ENCODE data around the gene SHISAL2A.
"Not testable (repeated sequence)": the region's sequence is repeated elsewhere in the genome, so short reads cannot be mapped to it uniquely, and the experiment has no call there.

Gene SHISAL2A

DNA sequence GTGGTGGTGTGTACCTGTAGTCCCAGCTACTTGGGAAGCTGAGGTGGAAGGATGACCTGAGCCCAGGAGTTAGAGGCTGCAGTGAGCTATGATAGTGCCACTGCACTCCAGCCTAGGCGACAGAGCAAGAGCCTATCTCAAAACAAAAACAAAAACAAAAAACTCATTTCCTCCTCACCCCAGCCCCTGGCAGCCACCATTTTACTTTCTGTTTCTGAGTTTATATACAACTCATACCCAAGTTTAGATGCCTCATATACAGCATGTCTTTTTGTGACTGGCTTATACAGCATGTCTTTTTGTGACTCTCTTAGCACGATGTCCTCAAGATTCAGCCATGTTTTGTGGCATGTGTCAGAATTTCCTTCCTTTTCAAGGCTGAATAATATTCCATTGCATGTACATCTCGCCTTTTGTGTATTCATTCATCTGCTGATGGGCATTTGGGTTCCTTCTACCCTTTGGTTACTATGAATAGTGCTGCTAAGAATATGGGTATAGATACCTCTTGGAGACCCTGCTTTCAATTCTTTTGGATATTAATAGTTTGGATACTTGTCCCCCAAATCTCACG, 50.5 kb downstream of the SHISAL2A start:
- peak overlapping the region; percentile 30 for H3K27ac Mint-ChIP-seq
- peaks cover 20% of the 10 kb centered on the region for H3K4me1 Mint-ChIP-seq
- no peaks in the 10 kb centered on the region for H3K27me3 Mint-ChIP-seq
- no peaks in the 10 kb centered on the region for H3K9me3 Mint-ChIP-seq
- H3K36me3 Mint-ChIP-seq = peaks cover 7% of the 10 kb centered on the region
- H3K4me3 Mint-ChIP-seq = no peak overlapping the region

DNA sequence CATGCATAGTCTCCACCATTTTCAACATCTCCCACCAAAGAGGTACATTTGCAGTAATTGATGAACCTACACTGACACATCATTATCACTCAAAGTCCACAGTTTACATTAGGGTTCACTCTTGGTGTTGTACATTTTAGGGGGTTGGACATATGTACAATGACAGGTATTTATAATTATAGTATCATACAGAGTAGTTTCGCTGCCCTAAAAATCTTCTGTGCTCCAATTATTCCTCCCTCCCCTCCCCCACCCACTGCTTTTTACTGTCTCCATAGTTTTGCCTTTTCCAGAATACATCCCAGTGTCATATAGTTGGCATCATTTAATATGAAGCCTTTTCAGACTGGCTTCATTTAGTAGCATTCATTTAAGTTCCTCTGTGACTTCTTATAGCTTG, 51.6 kb downstream of the SHISAL2A start:
- Mint-ChIP-seq H3K27ac (no peak overlapping the region), H3K36me3 (peaks cover 7% of the 10 kb centered on the region)

DNA sequence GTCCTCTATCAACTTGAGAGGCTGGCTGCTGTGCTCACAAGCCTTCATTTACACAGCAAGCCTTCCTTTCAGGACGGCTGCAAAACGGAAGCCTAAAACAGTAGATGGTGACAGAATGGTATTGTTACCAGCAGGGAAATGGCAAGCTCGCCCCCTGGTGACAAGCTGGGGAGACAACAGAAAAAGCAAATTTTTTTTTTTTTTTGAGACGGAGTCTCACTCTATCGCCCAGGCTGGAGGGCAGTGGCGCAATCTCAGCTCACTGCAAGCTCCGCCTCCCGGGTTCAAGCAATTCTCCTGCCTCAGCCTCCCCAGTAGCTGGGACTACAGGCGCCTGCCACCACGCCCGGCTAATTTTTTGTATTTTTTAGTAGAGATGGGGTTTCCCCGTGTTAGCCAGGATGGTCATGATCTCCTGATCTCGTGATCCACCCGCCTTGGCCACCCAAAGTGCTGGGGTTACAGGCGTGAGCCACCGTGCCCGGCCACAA, 53.3 kb downstream of the SHISAL2A start:
- not testable (repeated sequence) for H3K27me3 Mint-ChIP-seq, H3K36me3 Mint-ChIP-seq, H3K4me3 Mint-ChIP-seq, H3K9me3 Mint-ChIP-seq
- Mint-ChIP-seq H3K27ac (peak overlapping the region; percentile 18), H3K4me1 (peaks cover 20% of the 10 kb centered on the region)

More for the DNA sequence above, 51.6 kb downstream of the SHISAL2A start:
- H3K4me3 Mint-ChIP-seq = no peak overlapping the region
- no peaks in the 10 kb centered on the region for H3K27me3 Mint-ChIP-seq
- no peaks in the 10 kb centered on the region for H3K9me3 Mint-ChIP-seq
- H3K4me1 Mint-ChIP-seq = peaks cover 20% of the 10 kb centered on the region

DNA sequence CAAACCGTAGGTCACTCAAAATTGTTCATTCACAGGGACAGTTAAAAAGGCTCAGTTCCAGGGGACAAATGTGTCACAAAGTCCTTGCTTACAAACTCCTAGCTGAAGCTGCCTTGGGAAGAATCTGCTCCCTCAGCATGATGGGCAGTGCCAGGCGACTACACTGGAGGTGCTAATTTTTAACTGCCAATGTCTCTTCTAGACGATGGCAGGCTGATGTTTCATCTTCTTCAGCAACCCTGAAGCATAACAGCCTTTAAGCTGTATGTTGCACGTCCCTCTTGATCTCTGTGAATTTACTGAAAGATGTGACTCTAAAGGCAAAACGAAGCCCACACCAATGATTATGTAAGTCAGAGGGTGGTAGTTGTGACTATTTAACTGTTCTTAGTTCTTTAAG, 53.9 kb downstream of the SHISAL2A start:
- H3K9me3 Mint-ChIP-seq = no peaks in the 10 kb centered on the region
- H3K27ac Mint-ChIP-seq = no peak overlapping the region
- no peaks in the 10 kb centered on the region for H3K27me3 Mint-ChIP-seq
- peaks cover 20% of the 10 kb centered on the region for H3K4me1 Mint-ChIP-seq
- H3K36me3 Mint-ChIP-seq = peaks cover 9% of the 10 kb centered on the region
- H3K4me3 Mint-ChIP-seq = no peak overlapping the region

DNA sequence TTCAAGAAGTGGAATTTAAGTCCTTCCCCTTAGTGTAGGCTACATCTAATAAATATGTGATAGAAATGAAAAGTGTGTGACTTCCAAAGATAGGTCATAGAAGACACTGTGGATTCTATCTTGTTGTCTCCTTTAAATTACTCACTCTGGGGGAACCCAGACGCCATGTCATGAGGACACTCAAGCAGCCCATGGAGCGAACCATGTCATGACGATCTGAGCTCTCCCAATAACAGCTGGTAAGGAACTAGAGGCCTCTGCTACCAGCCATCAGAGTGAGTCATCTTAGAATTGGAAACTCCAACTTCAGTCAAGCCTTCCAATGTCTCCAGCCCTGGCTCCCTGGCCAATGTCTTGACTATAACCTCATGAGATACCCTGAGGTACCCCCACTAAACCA, 58.9 kb downstream of the SHISAL2A start:
- no peak overlapping the region for H3K27ac Mint-ChIP-seq

DNA sequence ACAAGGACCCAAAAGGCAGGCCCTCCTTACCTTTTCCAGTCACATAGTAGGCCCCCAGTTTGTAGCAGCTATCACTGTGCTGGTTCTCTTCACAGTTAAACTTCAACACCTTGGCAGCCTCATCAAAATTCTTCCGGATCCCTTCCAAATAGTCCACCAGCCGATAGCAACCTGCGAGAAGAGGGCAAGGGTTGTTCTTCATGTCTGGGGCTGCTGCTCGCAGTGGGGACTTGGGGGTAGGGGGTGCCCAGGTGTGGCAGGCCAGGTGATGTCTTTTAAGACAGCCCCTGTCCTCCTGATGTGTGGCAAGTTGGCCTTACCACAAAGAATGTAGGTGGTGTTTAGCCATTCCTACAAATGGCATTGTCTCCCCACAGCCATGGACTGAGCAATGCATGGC, 59.7 kb downstream of the SHISAL2A start:
- peaks cover 11% of the 10 kb centered on the region for H3K4me1 Mint-ChIP-seq
- H3K9me3 Mint-ChIP-seq = no peaks in the 10 kb centered on the region
- H3K36me3 Mint-ChIP-seq = peaks cover 13% of the 10 kb centered on the region
- no peak overlapping the region for H3K27ac Mint-ChIP-seq
- H3K4me3 Mint-ChIP-seq = no peak overlapping the region
- H3K27me3 Mint-ChIP-seq = no peaks in the 10 kb centered on the region

More for the DNA sequence above, 58.9 kb downstream of the SHISAL2A start:
- Mint-ChIP-seq H3K9me3 (no peaks in the 10 kb centered on the region), H3K36me3 (peaks cover 15% of the 10 kb centered on the region), H3K4me3 (no peak overlapping the region), H3K4me1 (peaks cover 9% of the 10 kb centered on the region), H3K27me3 (no peaks in the 10 kb centered on the region)

DNA sequence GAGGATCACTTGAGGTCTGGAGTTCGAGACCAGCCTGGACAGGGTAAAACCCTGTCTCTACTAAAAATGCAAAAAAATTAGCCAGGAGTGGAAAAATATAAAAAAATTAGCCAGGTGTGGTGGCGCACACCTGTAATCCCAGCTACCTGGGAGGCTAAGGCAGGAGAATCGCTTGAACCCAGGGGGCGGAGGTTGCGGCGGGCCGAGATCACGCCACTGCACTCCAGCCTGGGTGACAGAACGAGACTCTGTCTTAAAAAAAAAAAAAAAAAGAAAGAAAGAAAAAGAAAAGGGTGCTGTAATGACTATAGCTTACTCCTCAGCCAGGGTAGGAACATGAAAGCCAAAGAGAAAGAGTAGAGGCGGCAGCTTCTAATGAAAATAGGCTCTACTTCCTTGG, 60.4 kb downstream of the SHISAL2A start:
- not testable (repeated sequence) for H3K9me3 Mint-ChIP-seq, H3K27me3 Mint-ChIP-seq, H3K4me3 Mint-ChIP-seq, H3K27ac Mint-ChIP-seq
- Mint-ChIP-seq H3K36me3 (peaks cover 13% of the 10 kb centered on the region), H3K4me1 (peaks cover 11% of the 10 kb centered on the region)

DNA sequence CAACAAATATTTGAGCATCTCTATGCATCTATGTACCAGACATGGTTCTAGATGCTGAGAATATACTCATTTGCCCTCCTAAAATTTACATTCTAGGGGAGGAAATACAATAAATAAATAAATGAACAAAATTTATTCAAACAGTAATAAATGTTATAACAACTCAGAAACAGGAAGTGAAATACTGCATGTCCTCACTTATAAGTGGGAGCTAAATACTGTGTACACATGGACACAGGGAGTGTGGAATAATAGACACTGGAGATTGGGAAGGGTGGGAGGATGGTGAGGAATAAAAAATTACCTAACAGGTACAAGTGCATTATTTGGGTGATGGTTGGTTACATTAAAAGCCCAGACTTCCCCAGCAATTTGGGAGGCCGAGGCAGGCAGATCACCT, 60.9 kb downstream of the SHISAL2A start:
- H3K4me1 Mint-ChIP-seq = peaks cover 16% of the 10 kb centered on the region
- peaks cover 13% of the 10 kb centered on the region for H3K36me3 Mint-ChIP-seq
- no peak overlapping the region for H3K27ac Mint-ChIP-seq
- H3K9me3 Mint-ChIP-seq = no peaks in the 10 kb centered on the region
- no peaks in the 10 kb centered on the region for H3K27me3 Mint-ChIP-seq
- H3K4me3 Mint-ChIP-seq = no peak overlapping the region

DNA sequence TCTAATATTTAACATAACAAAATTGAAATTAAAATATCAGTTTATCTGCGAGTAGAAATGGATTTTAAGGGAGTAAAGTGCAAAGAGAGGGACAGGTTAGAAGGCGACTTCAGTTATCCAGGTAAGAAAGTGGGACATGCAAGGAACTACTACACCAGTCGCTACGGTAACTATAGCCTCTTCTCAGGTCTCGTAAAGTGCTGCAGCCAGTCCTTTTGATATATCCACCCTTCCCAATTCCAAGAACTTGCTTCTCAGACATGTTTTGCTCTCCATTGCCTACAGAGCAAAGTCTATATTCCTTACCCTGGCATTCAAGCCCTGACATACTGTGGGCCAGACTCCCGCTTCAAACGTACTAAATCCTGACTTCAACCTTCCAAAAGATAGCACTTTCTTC, 62.7 kb downstream of the SHISAL2A start:
- Mint-ChIP-seq H3K36me3 (peaks cover 13% of the 10 kb centered on the region), H3K4me3 (peak overlapping the region; percentile 59), H3K9me3 (no peaks in the 10 kb centered on the region)

DNA sequence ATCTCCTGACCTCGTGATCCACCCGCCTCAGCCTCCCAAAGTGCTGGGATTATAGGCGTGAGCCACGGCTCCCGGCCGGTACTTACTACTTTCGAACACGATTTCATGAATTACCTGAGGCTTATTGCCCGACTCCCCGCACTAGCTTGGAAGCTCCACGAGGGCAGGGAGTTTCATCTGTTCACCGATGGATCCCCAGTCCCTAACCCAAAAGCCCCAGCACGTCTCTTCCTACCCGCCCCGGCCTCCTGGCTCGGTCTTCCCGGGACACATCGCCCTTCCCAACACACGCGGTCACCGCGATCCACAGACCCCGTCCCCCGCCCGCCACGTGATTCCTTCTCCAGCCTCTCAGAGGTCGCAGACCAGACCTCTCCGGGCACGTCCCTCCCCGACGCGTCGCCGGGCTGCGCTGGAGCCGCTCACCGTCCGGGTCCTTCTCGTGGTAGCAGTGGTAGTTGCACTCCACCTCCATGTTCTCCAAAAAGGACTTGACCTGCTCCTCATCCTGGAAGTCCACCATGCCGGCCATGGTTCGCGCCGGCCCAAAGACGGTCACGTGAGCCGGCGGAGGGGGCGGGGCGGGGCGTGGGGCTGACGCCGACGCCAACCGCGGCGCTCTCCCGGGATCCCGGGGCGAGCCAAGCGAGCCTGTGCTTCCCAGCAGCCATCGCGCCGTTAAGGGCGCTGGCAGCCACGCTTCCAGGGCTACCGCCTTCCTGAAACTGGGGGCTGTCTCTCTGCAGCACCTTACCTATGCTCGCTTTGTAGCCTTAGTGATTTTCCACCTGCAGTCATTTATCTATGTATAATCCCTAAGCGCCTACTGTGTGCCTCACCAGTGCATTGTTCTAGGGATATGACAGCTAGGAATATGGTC, 65.1 kb downstream of the SHISAL2A start, which contains the start of gene COA7:
Gene COA7 (minus strand): TSS at position 553 of the 880 bp plus-strand sequence. CDS start 21 bp downstream, at position 532.
- Mint-ChIP-seq H3K36me3 (peaks cover 2% of the 10 kb centered on the region), H3K9me3 (no peaks in the 10 kb centered on the region), H3K4me3 (peak within 1 kb of the TSS; percentile 92), H3K27me3 (no peaks in the 10 kb centered on the region), H3K4me1 (peaks cover 30% of the 10 kb centered on the region), H3K27ac (peak within 1 kb of the TSS; percentile 84)

More for the DNA sequence above, 62.7 kb downstream of the SHISAL2A start:
- Mint-ChIP-seq H3K27ac (no peak overlapping the region), H3K4me1 (peaks cover 16% of the 10 kb centered on the region), H3K27me3 (no peaks in the 10 kb centered on the region)

DNA sequence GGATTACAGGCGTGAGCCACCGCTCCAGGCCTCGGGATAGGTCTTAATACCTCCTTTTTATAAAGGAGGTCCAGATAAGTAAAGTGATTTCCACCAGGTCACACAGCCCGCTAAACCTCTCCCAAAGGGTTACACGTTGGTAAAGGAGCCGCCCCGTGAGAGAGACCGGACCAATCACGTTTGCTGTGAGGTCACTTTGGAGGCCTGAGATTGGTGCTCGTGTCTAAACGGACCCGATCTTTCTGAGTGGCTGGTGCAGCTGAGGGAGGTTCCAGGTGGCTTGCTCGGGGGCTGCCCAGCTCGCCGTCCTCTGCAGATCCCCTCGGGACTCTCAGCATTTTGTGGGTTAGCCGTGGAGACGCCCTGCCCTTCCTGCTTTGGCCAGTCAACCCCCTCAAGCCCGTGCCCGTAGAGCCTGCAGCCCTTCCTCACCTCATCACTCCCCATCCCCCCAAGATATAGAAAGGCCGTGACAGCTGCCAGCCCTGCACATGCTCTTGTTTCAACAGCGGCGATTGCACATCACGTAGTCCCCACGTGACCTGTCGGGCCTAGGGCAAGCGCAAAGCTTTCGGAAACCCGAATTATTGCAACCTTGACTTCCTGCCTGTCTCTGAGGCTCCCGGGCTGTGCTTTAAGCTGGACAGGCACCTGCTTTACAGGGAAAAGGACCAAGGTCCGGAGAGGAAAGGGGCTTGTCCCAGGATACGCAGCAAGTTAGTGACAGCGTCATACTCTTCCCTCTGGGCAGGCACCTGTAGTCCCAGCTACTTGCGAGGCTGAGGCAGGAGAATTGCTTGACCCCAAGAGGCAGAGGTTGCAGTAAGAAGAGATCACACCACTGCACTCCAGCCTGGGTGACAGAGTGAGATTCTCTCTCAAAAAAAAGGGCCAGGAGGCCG, 70.2 kb downstream of the SHISAL2A start:
- Mint-ChIP-seq H3K27ac (peak overlapping the region; percentile 98), H3K9me3 (no peaks in the 10 kb centered on the region), H3K4me1 (peaks cover 26% of the 10 kb centered on the region), H3K4me3 (peak overlapping the region; percentile 89), H3K36me3 (peaks cover 2% of the 10 kb centered on the region), H3K27me3 (no peaks in the 10 kb centered on the region)

DNA sequence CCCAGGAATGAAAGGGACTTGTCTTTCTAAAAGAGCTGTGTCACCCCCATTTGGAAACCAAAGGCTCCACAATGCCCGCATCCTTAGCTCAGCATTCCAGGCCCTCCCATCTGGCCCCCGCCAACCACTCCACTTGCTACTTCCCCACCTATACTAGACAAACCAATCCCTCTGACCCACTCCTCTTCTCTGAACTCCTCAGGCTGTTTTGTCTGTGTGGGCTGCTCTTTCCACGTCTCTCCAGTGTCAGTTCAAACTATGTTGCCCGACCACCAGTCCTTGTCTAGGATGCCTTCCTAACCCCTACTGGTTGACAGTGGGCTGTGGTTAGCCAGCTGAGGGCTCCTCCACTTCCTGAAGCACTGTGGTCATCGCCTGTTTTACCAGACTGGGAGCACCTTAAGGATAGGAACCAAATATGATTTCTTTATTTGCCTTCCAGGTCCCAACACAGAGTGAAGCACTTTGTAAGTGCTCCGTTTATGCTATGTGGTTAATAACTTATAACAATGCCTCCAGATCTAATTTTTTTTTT, 73.2 kb downstream of the SHISAL2A start:
- peaks cover 2% of the 10 kb centered on the region for H3K36me3 Mint-ChIP-seq
- no peak overlapping the region for H3K27ac Mint-ChIP-seq
- no peak overlapping the region for H3K4me3 Mint-ChIP-seq
- H3K27me3 Mint-ChIP-seq = no peaks in the 10 kb centered on the region
- no peaks in the 10 kb centered on the region for H3K9me3 Mint-ChIP-seq
- H3K4me1 Mint-ChIP-seq = peaks cover 19% of the 10 kb centered on the region
